Heart right ventricle (tissue), 16 donors: ENCODE results near the gene HMGXB3. TPM values are rescaled to one million over a fixed set of nuclear protein-coding genes. Genes with fewer than 3 reads are reported as not detected.

Experiments
- ATAC-seq, 8 donors: fragments of 200-7000 bp; cut with Tn5 transposase; one replicate each; pipeline ENCODE4 v1.9.1; 2020; ENCODE audit warnings: mild to moderate bottlenecking in 8 of 8, moderate library complexity in 8 of 8, moderate number of reproducible peaks in 1 of 8
- DNase-seq, 2 donors: peaks; one replicate each; pipeline ENCODE4 v3.0.0-alpha.2; 2020
- H3K27ac ChIP-seq, 10 donors: fragments of 200-600 bp; sonication (generic) in 2 of 10; one replicate each; pipeline versions ENCODE4 v1.5.0 to v1.8.0; 2020 to 2022; ENCODE audit warnings: mild to moderate bottlenecking in 3 of 10
- H3K27me3 ChIP-seq, 7 donors: fragments of 200-600 bp; one replicate each; pipeline ENCODE4 v1.8.0; 2021 to 2022; ENCODE audit warnings: mild to moderate bottlenecking in 2 of 7
- H3K36me3 ChIP-seq, 9 donors: fragments of 200-600 bp; sonication (generic) in 1 of 9; one replicate each; pipeline versions ENCODE4 v1.5.0 to v1.8.0; 2020 to 2022; ENCODE audit warnings: mild to moderate bottlenecking in 2 of 9
- H3K4me1 ChIP-seq, 9 donors: fragments of 200-600 bp; sonication (generic) in 1 of 9; one replicate each; pipeline versions ENCODE4 v1.5.0 to v1.8.0; 2020 to 2022; ENCODE audit warnings: mild to moderate bottlenecking in 4 of 9
- H3K4me3 ChIP-seq, 10 donors: fragments of 200-600 bp; sonication (generic) in 2 of 10; one replicate each; pipeline versions ENCODE4 v1.5.0 to v1.8.0; 2020 to 2022; ENCODE audit warnings: mild to moderate bottlenecking in 7 of 10, moderate library complexity in 2 of 10
- H3K9me3 ChIP-seq, 11 donors: fragments of 200-600 bp in 10 of 11; sonication (generic) in 2 of 11; one replicate each; pipeline versions ENCODE4 v1.5.0 to v1.8.0; 2013 to 2022; ENCODE audit warnings: mild to moderate bottlenecking in 2 of 11, control low read depth in 1 of 11, moderate library complexity in 1 of 11
- WGBS, 2 donors: extraction: QIAGEN DNeasy Blood & Tissue Kit; methylation state at CpG; one replicate each; pipeline ENCODE4 v1.1.7; 2013; ENCODE audit warnings: inconsistent platforms in 1 of 2; 5-methylcytosine and 5-hydroxymethylcytosine counted together
- intact Hi-C, 10 donors: fragments of 100-400 bp; cut with DNase I; formaldehyde crosslinking; loops; one replicate each; pipeline versions ENCODE4 v1.11.1 to v1.14.2; 2022
- polyA plus RNA-seq, 2 donors: library from polyadenylated mRNA; stranded (reverse); fragments of 200-250 nt; gene quantifications; one replicate each; pipeline ENCODE4 v1.2.3, GENCODE V29; 2013
- total RNA-seq, 10 donors: library from RNA; stranded (reverse); fragmentation: NEBNext Ultra II Directional in 3 of 10; extraction: Animal tissue kit (Norgen Biotek cat#: 25700) in 3 of 10; gene quantifications; one replicate each; pipeline versions ENCODE4 v1.2.1 to v1.2.4, GENCODE V29; 2021 to 2023
- TF ChIP-seq, protein P1 (sequence below), 9 donors: fragments of 200-600 bp; sonication (generic) in 2 of 9; IDR thresholded peaks; one replicate each; pipeline versions ENCODE4 v1.5.0 to v1.8.0; 2021 to 2022; ENCODE audit warnings: antibody characterized with exemption in 9 of 9, mild to moderate bottlenecking in 5 of 9, moderate library complexity in 1 of 9
- donor health status: Arrhythmogenic right ventricular cardiomyopathy.
- donor health status: ischemic (EF 13 %, LVEDD 7.1; RV severe dilation, severe dysfunction).
- donor health status: healthy with polysubstance abuse.
- donor health status: DM: no; HTN: yes; CAD: no.
- donor health status: DM: no; HTN: no; CAD: no.
- donor health status: ischemic (EF 25% LVEDD 6.9; RV normal size, moderate dysfunction).
- donor health status: ischemic (EF 25% LVEDD 5.7; RV mildly dilated, moderate dysfunction).
- donor health status: healthy.
- donor health status: DM: yes; HTN: yes; CAD: no.
- donor health status: Ischemic cardiomyopathy.
- donor health status: ischemic (EF 35%, LVEDD 5.7; RV mildly dilated, moderate dysfunction).
- donor health status: nonischemic (EF 11% LVEDD 7.7; RV severe dilation, severe dysfunction).
- donor health status: DM: yes; HTN: yes; CAD: no.
- donor health status: PGD.
- donor health status: ischemic (EF 29% LVEDD 5.4; RV normal size, mild dysfunction).
- donor health status: nonischemic (EF 23%, LVEDD 6.1; RV moderate dilation, normal function).

The HMGXB3 gene
- total and polyA plus RNA-seq, 12 donors, result 12.7 to 17.9 (median 14.9) TPM

DNA sequence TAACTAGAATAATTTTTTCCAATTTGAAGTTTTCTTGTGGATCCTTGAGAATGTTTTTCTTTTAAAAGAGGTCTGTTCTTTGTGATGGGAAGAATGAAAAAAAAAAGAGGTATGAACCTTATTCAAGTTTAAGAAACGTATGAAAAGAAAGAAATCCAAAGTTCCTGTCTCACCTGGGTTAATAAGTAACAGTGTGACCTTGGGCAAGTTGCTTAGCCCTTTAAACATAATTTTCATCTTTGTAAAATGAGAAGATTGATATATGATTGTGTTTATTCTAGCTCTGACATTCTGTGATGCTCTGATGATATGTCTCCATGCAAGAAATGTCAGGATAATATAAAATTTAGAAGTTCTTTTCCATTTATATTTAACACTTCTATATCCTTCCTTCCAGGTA is 20.6 kb upstream of the HMGXB3 start:
- no peak for ATAC-seq
- WGBS, 2 donors, result 95 to 97% methylated on average over 1 of the region's 1 CpG
- no peaks in the 10 kb centered on the region for H3K4me1 ChIP-seq
- no peaks in the 10 kb centered on the region for H3K27me3 ChIP-seq
- TF ChIP-seq, protein P1, sequence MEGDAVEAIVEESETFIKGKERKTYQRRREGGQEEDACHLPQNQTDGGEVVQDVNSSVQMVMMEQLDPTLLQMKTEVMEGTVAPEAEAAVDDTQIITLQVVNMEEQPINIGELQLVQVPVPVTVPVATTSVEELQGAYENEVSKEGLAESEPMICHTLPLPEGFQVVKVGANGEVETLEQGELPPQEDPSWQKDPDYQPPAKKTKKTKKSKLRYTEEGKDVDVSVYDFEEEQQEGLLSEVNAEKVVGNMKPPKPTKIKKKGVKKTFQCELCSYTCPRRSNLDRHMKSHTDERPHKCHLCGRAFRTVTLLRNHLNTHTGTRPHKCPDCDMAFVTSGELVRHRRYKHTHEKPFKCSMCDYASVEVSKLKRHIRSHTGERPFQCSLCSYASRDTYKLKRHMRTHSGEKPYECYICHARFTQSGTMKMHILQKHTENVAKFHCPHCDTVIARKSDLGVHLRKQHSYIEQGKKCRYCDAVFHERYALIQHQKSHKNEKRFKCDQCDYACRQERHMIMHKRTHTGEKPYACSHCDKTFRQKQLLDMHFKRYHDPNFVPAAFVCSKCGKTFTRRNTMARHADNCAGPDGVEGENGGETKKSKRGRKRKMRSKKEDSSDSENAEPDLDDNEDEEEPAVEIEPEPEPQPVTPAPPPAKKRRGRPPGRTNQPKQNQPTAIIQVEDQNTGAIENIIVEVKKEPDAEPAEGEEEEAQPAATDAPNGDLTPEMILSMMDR (IDR thresholded peaks at IDR 0.05), result no peak
- DNase-seq, result no peak
- no peaks in the 10 kb centered on the region for H3K9me3 ChIP-seq
- no peak overlapping the region for H3K27ac ChIP-seq
- intact Hi-C loops, result loop anchor here in 2 of 10 donors (10.0 kb wide), 1 partner anchor 145 kb away; no protein-coding TSS in a partner anchor
- H3K4me3 ChIP-seq, result no peak overlapping the region
- peaks cover 0 to 64% (median 12%) of the 10 kb centered on the region in 9 donors for H3K36me3 ChIP-seq

DNA sequence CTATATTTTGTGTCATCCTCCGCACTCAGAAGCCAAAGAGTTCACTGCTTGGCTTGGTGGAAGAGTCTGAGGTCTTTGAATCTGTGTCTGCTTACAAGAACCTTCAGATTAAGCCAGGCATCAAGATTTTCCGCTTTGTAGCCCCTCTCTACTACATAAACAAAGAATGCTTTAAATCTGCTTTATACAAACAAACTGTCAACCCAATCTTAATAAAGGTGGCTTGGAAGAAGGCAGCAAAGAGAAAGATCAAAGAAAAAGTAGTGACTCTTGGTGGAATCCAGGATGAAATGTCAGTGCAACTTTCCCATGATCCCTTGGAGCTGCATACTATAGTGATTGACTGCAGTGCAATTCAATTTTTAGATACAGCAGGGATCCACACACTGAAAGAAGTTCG is 19.3 kb upstream of the HMGXB3 start:
- 89 to 92% methylated on average over 3 of the region's 3 CpGs for WGBS, 2 donors
- no peaks in the 10 kb centered on the region for H3K9me3 ChIP-seq
- no peaks in the 10 kb centered on the region for H3K4me1 ChIP-seq
- H3K36me3 ChIP-seq, result peaks cover 0 to 64% (median 12%) of the 10 kb centered on the region in 9 donors
- DNase-seq (no peak), ATAC-seq (no peak)
- intact Hi-C loops, result loop anchor here in 2 of 10 donors (10.0 kb wide), 1 partner anchor 146 kb away; no protein-coding TSS in a partner anchor
- no peaks in the 10 kb centered on the region for H3K27me3 ChIP-seq
- H3K4me3 ChIP-seq, result no peak overlapping the region
- H3K27ac ChIP-seq, result no peak overlapping the region
- TF ChIP-seq, protein P1 (IDR thresholded peaks at IDR 0.05), result no peak

DNA sequence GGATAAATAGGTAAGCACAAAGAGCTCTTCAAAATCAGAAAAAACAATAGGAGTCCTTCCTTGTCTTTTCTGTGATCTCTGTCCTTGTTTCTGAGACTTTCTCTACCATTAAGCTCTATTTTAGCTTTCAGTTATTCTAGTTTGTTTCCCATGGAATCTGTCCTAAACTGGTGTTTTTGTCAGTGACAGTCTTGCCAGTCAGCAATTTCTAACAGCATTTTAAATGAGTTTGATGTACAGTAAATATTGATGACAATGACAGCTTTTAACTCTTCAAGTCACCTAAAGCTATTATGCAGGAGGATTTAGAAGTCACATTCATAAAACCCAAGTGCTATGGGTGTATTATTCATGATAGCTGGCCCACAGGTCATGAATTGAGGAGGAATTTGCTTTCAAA is 18.0 kb upstream of the HMGXB3 start:
- Histone ChIP-seq H3K27ac (no peak overlapping the region), H3K4me3 (no peak overlapping the region), H3K4me1 (no peaks in the 10 kb centered on the region), H3K9me3 (no peaks in the 10 kb centered on the region), H3K27me3 (no peaks in the 10 kb centered on the region), H3K36me3 (peaks cover 0 to 63% (median 12%) of the 10 kb centered on the region in 9 donors)
- intact Hi-C loops, result loop anchor here in 2 of 10 donors (10.0 kb wide), 1 partner anchor 148 kb away; no protein-coding TSS in a partner anchor
- TF ChIP-seq, protein P1 (IDR thresholded peaks at IDR 0.05), result no peak
- DNase-seq (no peak), ATAC-seq (no peak)

DNA sequence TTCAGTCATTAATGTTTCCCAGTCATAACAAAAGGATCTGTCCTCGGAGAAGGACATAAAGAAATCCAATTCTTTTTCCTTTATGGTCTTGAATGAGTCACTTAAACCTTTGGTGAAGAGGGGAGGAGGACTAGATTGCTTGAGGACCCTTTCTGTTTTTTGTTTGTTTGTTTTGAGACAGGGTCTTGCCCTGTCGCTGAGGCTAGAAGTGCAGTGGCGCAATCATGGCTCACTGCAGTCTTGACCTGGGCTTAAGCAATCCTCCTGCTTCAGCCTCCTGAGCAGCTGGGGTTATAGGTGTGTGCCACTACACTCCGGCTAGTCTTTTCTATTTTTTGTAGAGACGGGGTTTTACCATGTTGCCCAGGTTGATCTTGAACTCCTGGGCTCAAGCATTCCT is 12.4 kb upstream of the HMGXB3 start:
- H3K36me3 ChIP-seq, result peaks cover 0 to 11% (median 0%) of the 10 kb centered on the region in 9 donors
- ATAC-seq (no peak), DNase-seq (no peak)
- no peaks in the 10 kb centered on the region for H3K9me3 ChIP-seq
- H3K4me3 ChIP-seq, result no peak overlapping the region
- 93% methylated on average over 5 of the region's 5 CpGs for WGBS, 2 donors
- intact Hi-C loops, result loop anchor here in 5 of 10 donors (5.0 to 10.0 kb wide), 3 partner anchors 136 to 351 kb away; no protein-coding TSS in a partner anchor
- no peak overlapping the region for H3K27ac ChIP-seq
- TF ChIP-seq, protein P1 (IDR thresholded peaks at IDR 0.05), result no peak
- peaks cover 0 to 5% (median 0%) of the 10 kb centered on the region in 9 donors for H3K4me1 ChIP-seq
- no peaks in the 10 kb centered on the region for H3K27me3 ChIP-seq
